Measurements from ENCODE around the gene EEF2. TPM values are rescaled to one million over a fixed set of nuclear protein-coding genes. Genes with fewer than 3 reads are reported as not detected.

The EEF2 gene
- total and polyA plus RNA-seq, 2 of the 4 experiments (the other 2 are of a cell fraction), result 1,505 to 2,161 TPM

GRCh38 chr19:3986260-3987041 is 1.2 kb upstream of the EEF2 start:
- Histone ChIP-seq H2AK5ac (ENCODE audit: low read depth, low read length) (peak overlapping the region; percentile 41; the same call in 1 of the 2 replicates), H3K9ac (ENCODE audit: low read depth, low read length) (peak overlapping the region; percentile 43), H3K9me3 (ENCODE audit: control insufficient read depth, insufficient read depth, low read length) (no peaks in the 10 kb centered on the region), H4K91ac (ENCODE audit: insufficient read depth, low read depth, low read length) (peak overlapping the region; percentile 43; the same call in 1 of the 2 replicates), H3K23ac (ENCODE audit: low read depth, low read length) (peak overlapping the region; percentile 13), H3K4me1 (ENCODE audit: control insufficient read depth, insufficient read depth, low read length) (peaks cover 13% of the 10 kb centered on the region), H3K14ac (replicated peaks; ENCODE audit: low read depth, low read length) (no peak overlapping the region), H4K5ac (ENCODE audit: low read depth, low read length) (peak overlapping the region; percentile 11; the same call in 1 of the 2 replicates), H3K27me3 (ENCODE audit: control insufficient read depth, insufficient read depth, low read length) (no peaks in the 10 kb centered on the region), H2BK15ac (ENCODE audit: low read depth, low read length) (no peak overlapping the region; the same call in 2 of the 3 replicates), H3K4ac (ENCODE audit: low read depth, low read length) (no peak overlapping the region), H3K18ac (ENCODE audit: low read depth, low read length) (peak overlapping the region; percentile 29; the same call in 1 of the 2 replicates), H3K36me3 (ENCODE audit: control insufficient read depth, insufficient read depth, low read length) (peaks cover 32% of the 10 kb centered on the region), H4K20me1 (ENCODE audit: insufficient read depth, low read length) (peaks cover 38% of the 10 kb centered on the region), H2BK120ac (ENCODE audit: low read depth, low read length) (0 out of 2 replicates have a peak overlapping the region, but pooled peaks have one; percentile 23), H2BK5ac (ENCODE audit: low read depth, low read length, poor library complexity, severe bottlenecking) (peak overlapping the region; percentile 50), H2BK20ac (ENCODE audit: low read depth, low read length) (no peak overlapping the region), H3K56ac (ENCODE audit: extremely low read depth, insufficient read depth, low read length) (no peak overlapping the region; the same call in 1 of the 2 replicates), H2AK9ac (replicated peaks; ENCODE audit: low read depth, low read length, poor library complexity) (no peak overlapping the region), H3K79me1 (ENCODE audit: low read depth in 1 of 2, low read length in 2 of 2) (peaks cover 5 to 41% of the 10 kb centered on the region in 2 experiments; a peak in 3 of 4 replicates), H3K27ac (ENCODE audit: insufficient read depth, low read length) (peak overlapping the region; percentile 39; the same call in 1 of the 2 replicates), H3K9me1 (ENCODE audit: insufficient read depth, low read length) (0 out of 2 replicates have a peak, but pooled peaks cover 3% of the 10 kb centered on the region), H3K4me2 (ENCODE audit: low read depth, low read length) (peak overlapping the region; percentile 94), H3K4me3 (ENCODE audit: insufficient read depth, low read depth, low read length) (peak overlapping the region; percentile 79; the same call in 1 of the 2 replicates), H2AFZ (replicated peaks; ENCODE audit: low read length, poor library complexity) (peak overlapping the region; percentile 88), H4K8ac (ENCODE audit: low read depth in 2 of 2, low read length in 2 of 2) (peak overlapping the region in 1 of 2 experiments; percentile 55; a peak in 2 of 4 replicates)
- TF ChIP-seq CHD1 (IDR thresholded peaks at IDR 0.05; ENCODE audit: low read depth, low read length) (no peak), MXI1 (IDR thresholded peaks at IDR 0.05; ENCODE audit: borderline replicate concordance, low read depth, low read length) (no peak), POLR2A (IDR thresholded peaks at IDR 0.05; ENCODE audit: low read depth, low read length) (no peak), RFX5 (IDR thresholded peaks at IDR 0.05; ENCODE audit: low read depth, low read length) (no peak), MAFK (IDR thresholded peaks at IDR 0.05; ENCODE audit: low read depth, low read length) (no peak), CEBPB (IDR thresholded peaks at IDR 0.05; ENCODE audit: low read depth, low read length) (peak; percentile 69), SMC3 (IDR thresholded peaks at IDR 0.05; ENCODE audit: low read depth, low read length) (peak; percentile 54; the same call in 1 of the 2 replicates), RAD21 (IDR thresholded peaks at IDR 0.05; ENCODE audit: low read length) (peak; percentile 61)
- TF ChIP-seq, protein P1, sequence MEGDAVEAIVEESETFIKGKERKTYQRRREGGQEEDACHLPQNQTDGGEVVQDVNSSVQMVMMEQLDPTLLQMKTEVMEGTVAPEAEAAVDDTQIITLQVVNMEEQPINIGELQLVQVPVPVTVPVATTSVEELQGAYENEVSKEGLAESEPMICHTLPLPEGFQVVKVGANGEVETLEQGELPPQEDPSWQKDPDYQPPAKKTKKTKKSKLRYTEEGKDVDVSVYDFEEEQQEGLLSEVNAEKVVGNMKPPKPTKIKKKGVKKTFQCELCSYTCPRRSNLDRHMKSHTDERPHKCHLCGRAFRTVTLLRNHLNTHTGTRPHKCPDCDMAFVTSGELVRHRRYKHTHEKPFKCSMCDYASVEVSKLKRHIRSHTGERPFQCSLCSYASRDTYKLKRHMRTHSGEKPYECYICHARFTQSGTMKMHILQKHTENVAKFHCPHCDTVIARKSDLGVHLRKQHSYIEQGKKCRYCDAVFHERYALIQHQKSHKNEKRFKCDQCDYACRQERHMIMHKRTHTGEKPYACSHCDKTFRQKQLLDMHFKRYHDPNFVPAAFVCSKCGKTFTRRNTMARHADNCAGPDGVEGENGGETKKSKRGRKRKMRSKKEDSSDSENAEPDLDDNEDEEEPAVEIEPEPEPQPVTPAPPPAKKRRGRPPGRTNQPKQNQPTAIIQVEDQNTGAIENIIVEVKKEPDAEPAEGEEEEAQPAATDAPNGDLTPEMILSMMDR (conservative IDR thresholded peaks at IDR 0.05; ENCODE audit: low read depth, low read length), result peak; percentile 70
- TF ChIP-seq, protein P2, sequence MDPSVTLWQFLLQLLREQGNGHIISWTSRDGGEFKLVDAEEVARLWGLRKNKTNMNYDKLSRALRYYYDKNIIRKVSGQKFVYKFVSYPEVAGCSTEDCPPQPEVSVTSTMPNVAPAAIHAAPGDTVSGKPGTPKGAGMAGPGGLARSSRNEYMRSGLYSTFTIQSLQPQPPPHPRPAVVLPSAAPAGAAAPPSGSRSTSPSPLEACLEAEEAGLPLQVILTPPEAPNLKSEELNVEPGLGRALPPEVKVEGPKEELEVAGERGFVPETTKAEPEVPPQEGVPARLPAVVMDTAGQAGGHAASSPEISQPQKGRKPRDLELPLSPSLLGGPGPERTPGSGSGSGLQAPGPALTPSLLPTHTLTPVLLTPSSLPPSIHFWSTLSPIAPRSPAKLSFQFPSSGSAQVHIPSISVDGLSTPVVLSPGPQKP (IDR thresholded peaks at IDR 0.05; ENCODE audit: borderline replicate concordance, low read depth, low read length), result no peak
- in situ Hi-C loops (cut with MboI; ENCODE audit: low sequenced_read_pairs), result loop anchor here (5.0 kb wide), 1 partner anchor 221 kb away; no protein-coding TSS in a partner anchor
- BruUV-seq (replicated peaks), result no TSS peak
- WGBS, 2 experiments (ENCODE audit: extremely low coverage in 2 of 2, insufficient read length in 1 of 2), result no CpG with 5 or more reads among the region's 21 CpGs
- intact Hi-C loops (cut with micrococcal nuclease), result loop anchor here (1.0 to 2.0 kb wide), 2 partner anchors 20 to 218 kb away; partner anchors contain the start of gene PIAS4
- POLR2A ChIA-PET (ENCODE audit: unreplicated experiment), result no interaction called here
- DNase-seq (peak; percentile 73), ATAC-seq (ENCODE audit: low read depth) (peak; percentile 48)
- CTCF ChIA-PET, result interaction anchor here (1.5 to 2.0 kb wide), 2 partner anchors 17 to 222 kb away, joined by 3 to 8 read pairs; no protein-coding TSS in a partner anchor
- dilution Hi-C loops (cut with HindIII; ENCODE audit: low sequenced_read_pairs, unreplicated experiment), result no loop called here
